Psoas muscle (tissue), 8 donors: Measurements from ENCODE around the gene OGA. TPM values are rescaled to one million over a fixed set of nuclear protein-coding genes. Genes with fewer than 3 reads are reported as not detected.

ENCODE experiments used
- ATAC-seq, 4 donors: fragments of 200-7000 bp; cut with Tn5 transposase; one replicate each; pipeline ENCODE4 v1.9.1; 2020; ENCODE audit warnings: moderate library complexity in 3 of 4, mild to moderate bottlenecking in 2 of 4
- DNase-seq, 2 donors: peaks; one replicate each; pipeline ENCODE4 v3.0.0-alpha.2; 2020
- H3K27ac ChIP-seq: fragments of 200-600 bp; one replicate; pipeline ENCODE4 v1.8.0; 2022
- H3K27me3 ChIP-seq, 3 donors: fragments of 200-600 bp in 1 of 3; one replicate each; pipeline versions ENCODE4 v1.6.1 to v1.8.0; 2013 to 2022; ENCODE audit warnings: low read length in 2 of 3, mild to moderate bottlenecking in 2 of 3, moderate library complexity in 1 of 3; ENCODE audit not compliant: insufficient read depth in 3 of 3
- H3K36me3 ChIP-seq, 2 donors: fragments of 200-600 bp in 1 of 2; one replicate each; pipeline versions ENCODE4 v1.6.1 to v1.8.0; 2013 to 2022; ENCODE audit warnings: low read depth in 1 of 2, mild to moderate bottlenecking in 1 of 2, moderate library complexity in 1 of 2; ENCODE audit not compliant: insufficient read depth in 1 of 2
- H3K4me1 ChIP-seq: fragments of 200-600 bp; one replicate; pipeline ENCODE4 v1.8.0; 2022
- H3K4me3 ChIP-seq: fragments of 200-600 bp; one replicate; pipeline ENCODE4 v1.8.0; 2022; ENCODE audit warnings: mild to moderate bottlenecking
- H3K9me3 ChIP-seq: fragments of 200-600 bp; one replicate; pipeline ENCODE4 v1.8.0; 2022
- WGBS, 3 donors: extraction: QIAGEN DNeasy Blood & Tissue Kit; methylation state at CpG; one replicate each; pipeline versions ENCODE4 v1.1.6 to v1.1.7; 2013; 5-methylcytosine and 5-hydroxymethylcytosine counted together
- intact Hi-C, 2 donors: fragments of 100-400 bp; cut with DNase I; formaldehyde crosslinking; loops; one replicate each; pipeline versions ENCODE4 v1.11.0 to v1.14.2; 2022
- polyA plus RNA-seq, 3 donors: library from polyadenylated mRNA; stranded (reverse); fragments of 200-250 nt; gene quantifications; one replicate each; pipeline ENCODE4 v1.2.3, GENCODE V29; 2013
- total RNA-seq, 4 donors: library from RNA; stranded (reverse); fragmentation: NEBNext Ultra II Directional in 2 of 4; extraction: Animal tissue kit (Norgen Biotek cat#: 25700) in 2 of 4; gene quantifications; one replicate each; pipeline versions ENCODE4 v1.2.1 to v1.2.4, GENCODE V29; 2021 to 2023
- TF ChIP-seq, protein P1 (sequence below): fragments of 200-600 bp; IDR thresholded peaks from one replicate; pipeline ENCODE4 v1.8.0; 2022; ENCODE audit warnings: antibody characterized with exemption
- donor health status: healthy with polysubstance abuse.
- donor health status: DM: no; HTN: no; CAD: no; lungs with moderate emphysema.
- donor health status: Bipolar disorder and iron deficiency.
- donor health status: healthy.
- donor health status: DM: yes; HTN: yes; CAD: no.
- donor health status: DM: no; HTN: no; CAD: no.
- donor health status: DM: no; HTN: no; CAD: no.
- donor health status: DM: yes; HTN: yes; CAD: no.

Gene OGA
- total and polyA plus RNA-seq, 7 donors = 12.0 to 59.8 (median 56.2) TPM

DNA sequence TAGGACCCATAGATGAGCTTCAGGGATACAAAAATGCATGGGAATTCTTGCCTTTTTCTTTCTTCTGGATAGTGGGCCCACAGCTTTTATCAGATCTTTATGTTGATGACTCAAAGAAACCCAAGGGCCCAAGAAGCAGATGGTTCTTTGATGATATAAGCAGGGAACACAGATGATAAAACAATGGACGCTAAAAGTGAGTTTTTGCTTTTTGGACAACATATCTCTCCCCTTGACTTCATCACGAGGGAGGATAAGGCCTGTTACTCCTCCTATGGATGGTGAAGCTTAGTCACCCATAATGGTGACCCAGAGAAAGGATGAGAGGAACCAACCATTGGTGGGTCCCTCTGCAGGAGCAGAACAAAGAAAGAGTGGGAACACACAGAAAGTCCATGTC lies 6.5 kb upstream of the OGA start:
- WGBS, 3 donors = 58 to 91% (median 87%) methylated on average over 2 of the region's 2 CpGs
- H3K27ac ChIP-seq = no peak overlapping the region
- H3K4me1 ChIP-seq = no peaks in the 10 kb centered on the region
- peaks cover 0 to 19% of the 10 kb centered on the region in 2 donors for H3K36me3 ChIP-seq
- DNase-seq (no peak), ATAC-seq (no peak)
- TF ChIP-seq, protein P1, sequence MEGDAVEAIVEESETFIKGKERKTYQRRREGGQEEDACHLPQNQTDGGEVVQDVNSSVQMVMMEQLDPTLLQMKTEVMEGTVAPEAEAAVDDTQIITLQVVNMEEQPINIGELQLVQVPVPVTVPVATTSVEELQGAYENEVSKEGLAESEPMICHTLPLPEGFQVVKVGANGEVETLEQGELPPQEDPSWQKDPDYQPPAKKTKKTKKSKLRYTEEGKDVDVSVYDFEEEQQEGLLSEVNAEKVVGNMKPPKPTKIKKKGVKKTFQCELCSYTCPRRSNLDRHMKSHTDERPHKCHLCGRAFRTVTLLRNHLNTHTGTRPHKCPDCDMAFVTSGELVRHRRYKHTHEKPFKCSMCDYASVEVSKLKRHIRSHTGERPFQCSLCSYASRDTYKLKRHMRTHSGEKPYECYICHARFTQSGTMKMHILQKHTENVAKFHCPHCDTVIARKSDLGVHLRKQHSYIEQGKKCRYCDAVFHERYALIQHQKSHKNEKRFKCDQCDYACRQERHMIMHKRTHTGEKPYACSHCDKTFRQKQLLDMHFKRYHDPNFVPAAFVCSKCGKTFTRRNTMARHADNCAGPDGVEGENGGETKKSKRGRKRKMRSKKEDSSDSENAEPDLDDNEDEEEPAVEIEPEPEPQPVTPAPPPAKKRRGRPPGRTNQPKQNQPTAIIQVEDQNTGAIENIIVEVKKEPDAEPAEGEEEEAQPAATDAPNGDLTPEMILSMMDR = no peak
- H3K9me3 ChIP-seq = no peaks in the 10 kb centered on the region
- no peak overlapping the region for H3K4me3 ChIP-seq
- intact Hi-C loops = no loop called here
- no peaks in the 10 kb centered on the region for H3K27me3 ChIP-seq

GRCh38 chr10:101818872-101819633 lies 809 bp upstream of the OGA start:
- intact Hi-C loops = loop anchor here (5.0 kb wide), 2 partner anchors 333 to 823 kb away; partner anchors contain the start of genes NOLC1 (in 1 of the 2) and TRIM8 (in 1 of the 2)
- WGBS, 3 donors = 21 to 22% (median 21%) methylated on average over 14 of the region's 14 CpGs
- no peaks in the 10 kb centered on the region for H3K36me3 ChIP-seq
- DNase-seq = no peak
- peak; percentile 32 to 38 (median 35) for ATAC-seq
- TF ChIP-seq, protein P1 = no peak
- H3K4me3 ChIP-seq = peak overlapping the region; percentile 93
- H3K4me1 ChIP-seq = peaks cover 24% of the 10 kb centered on the region
- no peaks in the 10 kb centered on the region for H3K9me3 ChIP-seq
- no peaks in the 10 kb centered on the region for H3K27me3 ChIP-seq
- peak overlapping the region; percentile 93 for H3K27ac ChIP-seq

DNA sequence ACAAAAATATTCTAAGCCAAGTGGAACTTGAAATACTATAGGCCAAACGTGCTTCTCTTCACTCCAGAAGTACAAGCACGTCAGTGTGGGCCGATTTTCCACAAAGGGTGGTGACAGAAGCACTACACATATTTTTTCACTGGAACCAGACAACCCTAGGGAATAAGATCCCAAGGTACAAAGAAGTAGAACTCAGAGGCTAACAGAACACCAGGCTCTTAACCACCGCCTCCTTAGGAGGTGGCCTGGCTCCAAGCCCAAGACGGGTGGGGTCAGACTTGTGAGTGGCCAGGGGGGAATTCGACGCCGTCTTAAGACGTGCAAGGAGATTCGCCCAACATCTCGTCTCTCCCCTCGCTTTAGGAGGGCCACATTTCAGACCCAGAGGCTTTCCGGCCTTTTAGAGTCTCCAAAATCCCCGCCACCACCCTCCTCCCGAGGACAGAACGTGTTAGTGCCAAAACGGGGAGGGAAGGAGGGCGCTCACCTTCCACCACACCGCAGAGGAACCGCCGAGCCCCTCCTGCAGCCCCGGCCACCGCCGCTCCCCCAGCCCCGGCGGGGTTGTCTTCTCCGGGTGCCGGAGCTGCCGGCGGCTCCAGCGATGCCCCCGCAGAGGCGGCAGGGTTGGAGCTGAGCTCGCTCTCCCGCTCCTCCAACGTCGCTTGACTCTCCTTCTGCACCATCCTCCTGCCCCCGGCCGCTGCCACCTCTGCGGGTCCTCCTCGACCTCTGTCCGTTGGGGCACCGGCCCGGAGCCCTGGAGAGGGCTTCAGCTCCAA lies 716 bp downstream of the OGA start:
- Histone ChIP-seq H3K9me3 (no peaks in the 10 kb centered on the region), H3K27ac (peak overlapping the region; percentile 93), H3K4me1 (peaks cover 39% of the 10 kb centered on the region), H3K4me3 (peak overlapping the region; percentile 93), H3K36me3 (peaks cover 0 to under 1% of the 10 kb centered on the region in 2 donors), H3K27me3 (no peaks in the 10 kb centered on the region)
- 0 to 1% (median 0%) methylated on average over 40 to 44 of the region's 44 CpGs for WGBS, 3 donors
- ATAC-seq (peak; percentile 17 to 68 (median 56)), DNase-seq (peak; percentile 86 to 96)
- intact Hi-C loops = loop anchor here (5.0 kb wide), 2 partner anchors 335 to 825 kb away; partner anchors contain the start of genes NOLC1 (in 1 of the 2) and TRIM8 (in 1 of the 2)
- TF ChIP-seq, protein P1 = no peak

DNA sequence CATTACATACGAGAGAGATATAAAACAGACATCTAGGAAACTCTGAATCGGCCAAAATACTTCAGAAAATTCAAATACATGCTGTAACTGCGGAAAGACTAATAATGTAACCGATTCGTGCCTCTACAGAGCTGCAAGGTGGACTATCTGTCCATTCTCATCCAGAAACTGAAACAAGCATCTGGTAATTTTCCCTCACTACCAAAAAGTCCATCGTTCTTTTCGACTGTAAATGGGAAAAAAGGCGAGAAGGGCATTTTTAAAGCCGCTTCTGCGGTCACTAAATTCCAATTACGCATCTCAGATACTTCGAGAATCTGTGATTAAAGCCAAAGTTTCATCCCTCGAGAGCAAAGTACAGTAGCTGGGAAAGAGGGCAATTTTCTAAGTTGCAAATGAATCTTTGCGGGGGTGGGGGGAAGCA lies 1.3 kb downstream of the OGA start:
- Histone ChIP-seq H3K9me3 (no peaks in the 10 kb centered on the region), H3K4me3 (peak overlapping the region; percentile 93), H3K4me1 (peaks cover 45% of the 10 kb centered on the region), H3K36me3 (peaks cover 0 to 5% of the 10 kb centered on the region in 2 donors), H3K27ac (peak overlapping the region; percentile 93), H3K27me3 (no peaks in the 10 kb centered on the region)
- TF ChIP-seq, protein P1 = no peak
- ATAC-seq (no peak), DNase-seq (no peak)
- intact Hi-C loops = loop anchor here (5.0 kb wide), 2 partner anchors 335 to 825 kb away; partner anchors contain the start of genes NOLC1 (in 1 of the 2) and TRIM8 (in 1 of the 2)
- 0 to 1% (median 0%) methylated on average over 14 of the region's 14 CpGs for WGBS, 3 donors
